Measurements from ENCODE around the gene GOLIM4. TPM values are rescaled to one million over a fixed set of nuclear protein-coding genes. Genes with fewer than 3 reads are reported as not detected.

The GOLIM4 gene
- polyA plus RNA-seq, 1 of the 3 experiments (the other 2 are of a cell fraction), result 42.3 TPM

DNA sequence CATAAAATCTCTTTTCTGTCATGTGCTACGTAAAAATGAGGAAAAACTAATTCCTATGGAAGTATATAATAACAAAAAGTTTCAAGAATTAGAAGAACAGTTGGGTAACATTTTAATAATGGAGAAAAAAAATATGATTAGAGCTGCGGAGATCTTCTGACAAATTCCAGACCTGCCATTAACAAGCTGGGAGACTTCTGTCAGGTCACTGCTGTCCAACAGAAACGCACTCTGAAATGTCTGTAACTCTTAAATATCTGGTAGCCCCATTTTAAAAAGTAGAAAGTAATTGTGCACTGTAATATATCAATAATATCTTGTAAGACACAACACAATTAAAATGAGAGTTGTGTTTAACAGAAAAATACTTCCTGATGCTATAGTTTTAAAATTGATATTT lies 15.7 kb downstream of the GOLIM4 start:
- ChIA-PET POLR2A (no interaction called here), CTCF (interaction anchor here (1.1 to 4.1 kb wide), 6 partner anchors 9 to 767 kb away, joined by 3 to 23 read pairs (median 4); partner anchors contain the start of gene GOLIM4)
- H3K9me3 ChIP-seq, result no peaks in the 10 kb centered on the region
- no peaks in the 10 kb centered on the region for H3K9me2 ChIP-seq
- peaks cover 29% of the 10 kb centered on the region for H4K20me1 ChIP-seq (ENCODE audit: insufficient read depth)
- H3K4me1 ChIP-seq (ENCODE audit: control insufficient read depth in 1 of 2, insufficient read depth in 2 of 2, low read depth in 1 of 2, low read length in 1 of 2), result peaks cover 7 to 15% of the 10 kb centered on the region in 2 experiments; a peak in 3 of 4 replicates
- H3K27ac ChIP-seq (ENCODE audit: low read depth in 2 of 2, low read length in 1 of 2), result peak overlapping the region in 1 of 2 experiments; percentile 68; a peak in 2 of 4 replicates
- no peak overlapping the region for H3K4me3 ChIP-seq (ENCODE audit: low read depth in 2 of 2, low read length in 1 of 2)
- no peaks in the 10 kb centered on the region for H3F3A ChIP-seq (replicated peaks; ENCODE audit: insufficient read depth)
- no peak overlapping the region for H2AFZ ChIP-seq (ENCODE audit: low read depth)
- H3K36me3 ChIP-seq (replicated peaks in 1 of 2; ENCODE audit: control insufficient read depth in 1 of 2, insufficient read depth in 2 of 2, low read length in 1 of 2), result peaks cover 0 to 3% of the 10 kb centered on the region in 2 experiments
- no peak overlapping the region for H3K9ac ChIP-seq
- whole genome bisulfite sequencing (ENCODE audit: low lambda C conversion rate), result 62% methylated on average over 3 of the region's 3 CpGs
- TF ChIP-seq, protein P1, sequence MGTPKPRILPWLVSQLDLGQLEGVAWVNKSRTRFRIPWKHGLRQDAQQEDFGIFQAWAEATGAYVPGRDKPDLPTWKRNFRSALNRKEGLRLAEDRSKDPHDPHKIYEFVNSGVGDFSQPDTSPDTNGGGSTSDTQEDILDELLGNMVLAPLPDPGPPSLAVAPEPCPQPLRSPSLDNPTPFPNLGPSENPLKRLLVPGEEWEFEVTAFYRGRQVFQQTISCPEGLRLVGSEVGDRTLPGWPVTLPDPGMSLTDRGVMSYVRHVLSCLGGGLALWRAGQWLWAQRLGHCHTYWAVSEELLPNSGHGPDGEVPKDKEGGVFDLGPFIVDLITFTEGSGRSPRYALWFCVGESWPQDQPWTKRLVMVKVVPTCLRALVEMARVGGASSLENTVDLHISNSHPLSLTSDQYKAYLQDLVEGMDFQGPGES (IDR thresholded peaks at IDR 0.05; ENCODE audit: low read depth, low read length), result no peak
- TF ChIP-seq TCF12 (IDR thresholded peaks at IDR 0.05) (peak; percentile 24; the same call in 1 of the 2 replicates), TEAD4 (IDR thresholded peaks at IDR 0.05; ENCODE audit: borderline replicate concordance, insufficient read depth) (no peak), EP300 (IDR thresholded peaks at IDR 0.05; ENCODE audit: borderline replicate concordance in 1 of 2, low read depth in 1 of 2, low read length in 1 of 2) (peak in 1 of 2 experiments; percentile 50; a peak in 1 of 4 replicates), RCOR1 (IDR thresholded peaks at IDR 0.05; ENCODE audit: low read length) (peak; percentile 46; the same call in 1 of the 2 replicates), FOXJ3 (CRISPR knock-in tag; IDR thresholded peaks at IDR 0.05) (no peak)
- TF ChIP-seq, protein P2, sequence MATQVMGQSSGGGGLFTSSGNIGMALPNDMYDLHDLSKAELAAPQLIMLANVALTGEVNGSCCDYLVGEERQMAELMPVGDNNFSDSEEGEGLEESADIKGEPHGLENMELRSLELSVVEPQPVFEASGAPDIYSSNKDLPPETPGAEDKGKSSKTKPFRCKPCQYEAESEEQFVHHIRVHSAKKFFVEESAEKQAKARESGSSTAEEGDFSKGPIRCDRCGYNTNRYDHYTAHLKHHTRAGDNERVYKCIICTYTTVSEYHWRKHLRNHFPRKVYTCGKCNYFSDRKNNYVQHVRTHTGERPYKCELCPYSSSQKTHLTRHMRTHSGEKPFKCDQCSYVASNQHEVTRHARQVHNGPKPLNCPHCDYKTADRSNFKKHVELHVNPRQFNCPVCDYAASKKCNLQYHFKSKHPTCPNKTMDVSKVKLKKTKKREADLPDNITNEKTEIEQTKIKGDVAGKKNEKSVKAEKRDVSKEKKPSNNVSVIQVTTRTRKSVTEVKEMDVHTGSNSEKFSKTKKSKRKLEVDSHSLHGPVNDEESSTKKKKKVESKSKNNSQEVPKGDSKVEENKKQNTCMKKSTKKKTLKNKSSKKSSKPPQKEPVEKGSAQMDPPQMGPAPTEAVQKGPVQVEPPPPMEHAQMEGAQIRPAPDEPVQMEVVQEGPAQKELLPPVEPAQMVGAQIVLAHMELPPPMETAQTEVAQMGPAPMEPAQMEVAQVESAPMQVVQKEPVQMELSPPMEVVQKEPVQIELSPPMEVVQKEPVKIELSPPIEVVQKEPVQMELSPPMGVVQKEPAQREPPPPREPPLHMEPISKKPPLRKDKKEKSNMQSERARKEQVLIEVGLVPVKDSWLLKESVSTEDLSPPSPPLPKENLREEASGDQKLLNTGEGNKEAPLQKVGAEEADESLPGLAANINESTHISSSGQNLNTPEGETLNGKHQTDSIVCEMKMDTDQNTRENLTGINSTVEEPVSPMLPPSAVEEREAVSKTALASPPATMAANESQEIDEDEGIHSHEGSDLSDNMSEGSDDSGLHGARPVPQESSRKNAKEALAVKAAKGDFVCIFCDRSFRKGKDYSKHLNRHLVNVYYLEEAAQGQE (IDR thresholded peaks at IDR 0.05; ENCODE audit: low read depth, low read length), result peak; percentile 56; the same call in 1 of the 2 replicates
- no peaks in the 10 kb centered on the region for H3K27me3 ChIP-seq (ENCODE audit: insufficient read depth)
- DNase-seq, result peak; percentile 26
- peaks cover 97% of the 10 kb centered on the region for H3K79me2 ChIP-seq (ENCODE audit: insufficient read depth)
- no peak overlapping the region for H3K4me2 ChIP-seq

DNA sequence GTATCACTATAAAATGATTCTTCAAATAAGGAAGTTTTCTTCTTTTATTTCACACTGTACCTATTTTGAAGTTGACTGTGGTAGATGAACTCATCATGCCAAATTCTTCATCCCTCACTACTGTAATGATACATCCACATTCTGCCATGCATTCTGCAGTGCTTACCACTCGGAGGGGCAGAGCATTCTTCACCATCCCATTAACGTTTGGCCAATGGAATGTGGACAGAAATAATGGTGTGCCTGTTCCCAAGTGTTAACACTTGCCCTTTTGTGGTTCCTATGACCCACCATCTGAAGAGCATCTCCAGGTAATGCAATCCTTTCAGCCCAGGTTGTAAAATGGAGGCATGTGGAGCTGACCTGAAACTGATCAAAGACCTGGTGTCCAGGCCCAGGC lies 18.6 kb downstream of the GOLIM4 start:
- no peak overlapping the region for H2AFZ ChIP-seq (ENCODE audit: low read depth)
- no peak for DNase-seq
- H3K27ac ChIP-seq (ENCODE audit: low read depth in 2 of 2, low read length in 1 of 2), result no peak overlapping the region; a peak in 1 of 4 replicates
- H3F3A ChIP-seq (replicated peaks; ENCODE audit: insufficient read depth), result peaks cover 4% of the 10 kb centered on the region
- H3K27me3 ChIP-seq (ENCODE audit: insufficient read depth), result no peaks in the 10 kb centered on the region
- no peak overlapping the region for H3K9ac ChIP-seq
- no peaks in the 10 kb centered on the region for H3K9me3 ChIP-seq
- H3K9me2 ChIP-seq, result no peaks in the 10 kb centered on the region
- no peak overlapping the region for H3K4me3 ChIP-seq (ENCODE audit: low read depth in 2 of 2, low read length in 1 of 2)
- no peak overlapping the region for H3K4me2 ChIP-seq
- H3K4me1 ChIP-seq (ENCODE audit: control insufficient read depth in 1 of 2, insufficient read depth in 2 of 2, low read depth in 1 of 2, low read length in 1 of 2), result peaks cover 7 to 19% of the 10 kb centered on the region in 2 experiments; a peak in 3 of 4 replicates
- H3K79me2 ChIP-seq (ENCODE audit: insufficient read depth), result peaks cover 97% of the 10 kb centered on the region
- 87% methylated on average over 2 of the region's 2 CpGs for WGBS (ENCODE audit: low lambda C conversion rate)
- H3K36me3 ChIP-seq (replicated peaks in 1 of 2; ENCODE audit: control insufficient read depth in 1 of 2, insufficient read depth in 2 of 2, low read length in 1 of 2), result peaks cover 0 to 3% of the 10 kb centered on the region in 2 experiments
- H4K20me1 ChIP-seq (ENCODE audit: insufficient read depth), result peaks cover 22% of the 10 kb centered on the region
- POLR2A ChIA-PET, result no interaction called here
- CTCF ChIA-PET, result no interaction called here
- TF ChIP-seq, protein P3, sequence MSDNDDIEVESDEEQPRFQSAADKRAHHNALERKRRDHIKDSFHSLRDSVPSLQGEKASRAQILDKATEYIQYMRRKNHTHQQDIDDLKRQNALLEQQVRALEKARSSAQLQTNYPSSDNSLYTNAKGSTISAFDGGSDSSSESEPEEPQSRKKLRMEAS (IDR thresholded peaks at IDR 0.05; ENCODE audit: low read depth), result no peak
- TF ChIP-seq RCOR1 (IDR thresholded peaks at IDR 0.05; ENCODE audit: low read length), result no peak
- no peak for TF ChIP-seq EZH2phosphoT487 (IDR thresholded peaks at IDR 0.05; ENCODE audit: borderline replicate concordance, low read depth)
- TF ChIP-seq GATA2 (CRISPR knock-in tag; IDR thresholded peaks at IDR 0.05), result no peak
- no peak for TF ChIP-seq FOXJ3 (CRISPR knock-in tag; IDR thresholded peaks at IDR 0.05)
- no peak for TF ChIP-seq RAD21 (IDR thresholded peaks at IDR 0.05; ENCODE audit: low read length)
- TF ChIP-seq SMC3 (IDR thresholded peaks at IDR 0.05; ENCODE audit: low read depth, low read length), result no peak
- TF ChIP-seq, protein P2 (IDR thresholded peaks at IDR 0.05; ENCODE audit: low read depth, low read length), result no peak
- TF ChIP-seq TCF12 (IDR thresholded peaks at IDR 0.05), result no peak
- no peak for TF ChIP-seq TEAD4 (IDR thresholded peaks at IDR 0.05; ENCODE audit: borderline replicate concordance, insufficient read depth)
- TF ChIP-seq, protein P4, sequence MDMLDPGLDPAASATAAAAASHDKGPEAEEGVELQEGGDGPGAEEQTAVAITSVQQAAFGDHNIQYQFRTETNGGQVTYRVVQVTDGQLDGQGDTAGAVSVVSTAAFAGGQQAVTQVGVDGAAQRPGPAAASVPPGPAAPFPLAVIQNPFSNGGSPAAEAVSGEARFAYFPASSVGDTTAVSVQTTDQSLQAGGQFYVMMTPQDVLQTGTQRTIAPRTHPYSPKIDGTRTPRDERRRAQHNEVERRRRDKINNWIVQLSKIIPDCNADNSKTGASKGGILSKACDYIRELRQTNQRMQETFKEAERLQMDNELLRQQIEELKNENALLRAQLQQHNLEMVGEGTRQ (IDR thresholded peaks at IDR 0.05; ENCODE audit: borderline replicate concordance, low read depth, low read length), result no peak
